Smooth muscle cell (in vitro differentiated cells): ENCODE data around the gene ELMO2. TPM values are rescaled to one million over a fixed set of nuclear protein-coding genes. Genes with fewer than 3 reads are reported as not detected.

Experiments
- DNase-seq: peaks from one replicate; lab custom pipeline; 2025; ENCODE audit not compliant: unreplicated experiment; lab: John Stamatoyannopoulos, UW
- H2AFZ ChIP-seq: fragments of 200-600 bp; sonication (generic); 2 replicates; pipeline ENCODE4 v1.6.0; 2016; ENCODE audit warnings: antibody characterized with exemption, low read depth, mild to moderate bottlenecking
- H3F3A ChIP-seq: fragments of 200-600 bp; sonication (generic); 2 replicates; pipeline ENCODE4 v1.6.0; 2017; ENCODE audit warnings: antibody characterized with exemption, low read depth
- H3K27ac ChIP-seq: fragments of 200-600 bp; sonication (generic); 2 replicates; pipeline ENCODE4 v1.5.1; 2016; ENCODE audit warnings: low read depth, mild to moderate bottlenecking
- H3K27me3 ChIP-seq: fragments of 200-600 bp; sonication (generic); 2 replicates; pipeline ENCODE4 v1.6.1; 2016; ENCODE audit warnings: low read depth, mild to moderate bottlenecking
- H3K36me3 ChIP-seq: fragments of 200-600 bp; sonication (generic); 2 replicates; pipeline ENCODE4 v1.5.1; 2016; ENCODE audit warnings: low read depth
- H3K4me1 ChIP-seq: fragments of 200-600 bp; sonication (generic); 2 replicates; pipeline ENCODE4 v1.5.1; 2016; ENCODE audit warnings: low read depth
- H3K4me2 ChIP-seq: fragments of 200-600 bp; sonication (generic); 2 replicates; pipeline ENCODE4 v1.6.0; 2016; ENCODE audit warnings: mild to moderate bottlenecking
- H3K4me3 ChIP-seq: fragments of 200-600 bp; sonication (generic); 2 replicates; pipeline ENCODE4 v1.5.1; 2016; ENCODE audit warnings: mild to moderate bottlenecking
- H3K79me2 ChIP-seq: fragments of 200-600 bp; sonication (generic); 2 replicates; pipeline ENCODE4 v1.6.0; 2016; ENCODE audit warnings: low read depth, mild to moderate bottlenecking
- H3K9ac ChIP-seq: fragments of 200-600 bp; sonication (generic); 2 replicates; pipeline ENCODE4 v1.6.0; 2016; ENCODE audit warnings: low read depth
- H3K9me3 ChIP-seq: fragments of 200-600 bp; sonication (generic); replicated peaks from 2 replicates; pipeline ENCODE4 v1.5.1; 2016; ENCODE audit warnings: low read depth
- H4K20me1 ChIP-seq: fragments of 200-600 bp; sonication (generic); 2 replicates; pipeline ENCODE4 v1.6.0; 2016; ENCODE audit warnings: low read depth
- CTCF ChIP-seq: fragments of 200-600 bp; sonication (generic); IDR thresholded peaks from 2 replicates; pipeline ENCODE4 v1.5.1; 2017; ENCODE audit warnings: borderline replicate concordance, mild to moderate bottlenecking, antibody characterized with exemption; ENCODE audit not compliant: insufficient read depth, poor library complexity, severe bottlenecking
- WGBS: methylation state at CpG from one replicate; pipeline ENCODE4 v1.1.7; 2016; ENCODE audit warnings: low lambda C conversion rate; 5-methylcytosine and 5-hydroxymethylcytosine counted together
- polyA plus RNA-seq: library from polyadenylated mRNA; unstranded; fragments of >200 nt; fragmentation: Nextera tagmentation; extraction: Ambion mirVana; gene quantifications from 2 replicates; pipeline ENCODE4 v1.2.1, GENCODE V29; 2016
- total RNA-seq: library from RNA; depleted of rRNA; stranded (reverse); fragments of >200 nt; gene quantifications from 2 replicates; pipeline ENCODE4 v1.2.3, GENCODE V29; 2014

Gene ELMO2
- total and polyA plus RNA-seq, 2 experiments from 2014 or later: 24.9 to 33.1 TPM

- H3K9ac ChIP-seq: no peak overlapping the region
- no peaks in the 10 kb centered on the region for H3K9me3 ChIP-seq
- H3K36me3 ChIP-seq: no peaks in the 10 kb centered on the region
- WGBS: 89% methylated on average over 13 of the region's 13 CpGs
- TF ChIP-seq CTCF: no peak
- no peaks in the 10 kb centered on the region for H3K27me3 ChIP-seq
- no peak overlapping the region for H3K27ac ChIP-seq
- no peak for DNase-seq
- H3K4me1 ChIP-seq: no peaks in the 10 kb centered on the region
- H2AFZ ChIP-seq: no peak overlapping the region
- H3K4me2 ChIP-seq: no peak overlapping the region
- peaks cover 51% of the 10 kb centered on the region for H4K20me1 ChIP-seq
- peaks cover 7% of the 10 kb centered on the region for H3K79me2 ChIP-seq
- H3K4me3 ChIP-seq: no peak overlapping the region
- no peaks in the 10 kb centered on the region for H3F3A ChIP-seq
These were observed 49.3 kb downstream of the ELMO2 start for GRCh38 chr20:46357030-46357514.

- Histone ChIP-seq H3K79me2 (peaks cover 7% of the 10 kb centered on the region), H3K4me2 (no peak overlapping the region), H3F3A (peaks cover 6% of the 10 kb centered on the region), H3K4me3 (no peak overlapping the region), H4K20me1 (peaks cover 44% of the 10 kb centered on the region), H3K9me3 (no peaks in the 10 kb centered on the region), H3K27me3 (no peaks in the 10 kb centered on the region), H3K27ac (no peak overlapping the region), H2AFZ (no peak overlapping the region), H3K9ac (no peak overlapping the region), H3K36me3 (no peaks in the 10 kb centered on the region), H3K4me1 (peaks cover 5% of the 10 kb centered on the region)
- TF ChIP-seq CTCF: no peak
- no peak for DNase-seq
- WGBS: 94% methylated on average over 23 of the region's 23 CpGs
These were observed 50.0 kb downstream of the ELMO2 start for GRCh38 chr20:46356195-46357029.

- H3K27me3 ChIP-seq: no peaks in the 10 kb centered on the region
- no peak overlapping the region for H3K4me2 ChIP-seq
- H3K4me1 ChIP-seq: peaks cover 11% of the 10 kb centered on the region
- no peaks in the 10 kb centered on the region for H3K9me3 ChIP-seq
- peaks cover 7% of the 10 kb centered on the region for H3K79me2 ChIP-seq
- no peaks in the 10 kb centered on the region for H3K36me3 ChIP-seq
- 85% methylated on average over 7 of the region's 7 CpGs for WGBS
- H3K27ac ChIP-seq: no peak overlapping the region
- peaks cover 39% of the 10 kb centered on the region for H4K20me1 ChIP-seq
- no peak overlapping the region for H3K9ac ChIP-seq
- peaks cover 13% of the 10 kb centered on the region for H3F3A ChIP-seq
- H3K4me3 ChIP-seq: no peak overlapping the region
- no peak for DNase-seq
- TF ChIP-seq CTCF: no peak
- no peak overlapping the region for H2AFZ ChIP-seq
These were observed 50.6 kb downstream of the ELMO2 start for GRCh38 chr20:46355778-46356177.
